Fibroblast of skin of scalp (primary cell): ENCODE data around the gene HSD17B11.
"Not testable (repeated sequence)": the region's sequence is repeated elsewhere in the genome, so short reads cannot be mapped to it uniquely, and the experiment has no call there.

Experiments used
- DNase-seq: peaks from one replicate; pipeline ENCODE4 v3.0.0-alpha.2; 2013

HSD17B11 gene

DNA sequence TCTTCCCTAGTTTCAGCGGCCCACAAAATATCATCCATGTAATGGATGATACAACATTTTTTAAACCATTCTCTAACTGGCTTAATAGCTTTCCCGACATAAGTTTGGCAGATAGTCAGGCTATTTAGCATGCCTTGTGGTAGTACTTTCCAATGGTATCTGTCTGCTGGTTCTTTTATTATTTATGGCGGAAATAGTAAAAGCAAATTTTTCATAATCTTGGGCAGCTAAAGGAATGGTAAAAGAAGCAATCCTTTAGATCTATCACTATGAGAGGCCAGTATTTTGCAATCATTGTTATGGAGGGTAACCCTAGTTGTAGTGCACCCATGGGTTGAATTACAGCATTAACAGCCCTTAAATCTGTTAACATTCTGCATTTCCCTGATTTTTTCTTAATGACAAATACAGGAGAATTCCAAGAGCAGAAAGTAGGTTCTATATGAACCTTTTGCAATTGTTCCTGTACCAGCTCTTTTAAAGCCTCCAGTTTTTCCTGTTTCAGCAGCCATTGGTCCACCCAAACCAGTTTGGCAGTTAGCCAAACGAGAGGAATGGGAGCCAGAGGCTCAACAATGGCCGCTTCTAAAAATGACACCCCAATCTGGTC is 14.3 kb upstream of the HSD17B11 start:
- DNase-seq = no peak

DNA sequence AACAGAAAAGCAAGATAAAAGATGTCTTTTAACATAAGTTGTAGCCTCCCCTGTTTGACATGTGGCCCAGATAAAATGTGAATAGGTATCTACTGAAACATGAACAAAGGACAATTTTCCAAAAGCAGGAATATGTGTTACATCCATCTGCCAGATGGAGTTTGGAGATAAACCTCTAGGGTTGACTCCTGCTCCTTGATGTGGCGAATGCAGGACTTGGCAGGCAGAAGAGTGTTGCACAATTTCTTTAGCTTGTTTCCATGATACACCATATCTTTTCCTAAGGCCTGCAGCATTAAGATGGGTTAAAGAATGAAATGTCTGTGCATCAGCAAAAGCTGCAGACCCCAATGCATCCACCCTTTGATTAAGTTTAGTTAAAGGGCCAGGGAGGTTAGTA is 12.7 kb upstream of the HSD17B11 start:
- not testable (repeated sequence) for DNase-seq

DNA sequence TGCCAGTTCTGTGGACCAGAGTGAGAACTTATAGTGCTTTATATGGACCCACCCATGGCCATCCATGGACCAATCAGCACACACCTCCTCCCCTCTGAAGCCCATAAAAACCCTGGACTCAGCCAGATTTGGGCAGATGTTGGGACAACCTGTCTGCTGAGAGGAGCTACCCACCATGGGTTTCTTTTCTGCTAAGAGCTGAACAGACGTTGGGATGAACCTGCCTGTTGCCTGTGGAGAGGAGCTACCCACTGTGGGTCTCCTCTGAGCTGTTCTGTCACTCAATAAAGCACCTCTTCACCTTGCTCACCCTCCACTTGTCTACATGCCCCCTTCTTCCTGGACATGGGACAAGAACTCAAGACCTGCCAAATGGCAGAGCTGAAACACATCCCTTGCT is 9.0 kb upstream of the HSD17B11 start:
- no peak for DNase-seq

- DNase-seq = no peak
Observed at GRCh38 chr4:87399148-87399547, 8.2 kb upstream of the HSD17B11 start.

DNA sequence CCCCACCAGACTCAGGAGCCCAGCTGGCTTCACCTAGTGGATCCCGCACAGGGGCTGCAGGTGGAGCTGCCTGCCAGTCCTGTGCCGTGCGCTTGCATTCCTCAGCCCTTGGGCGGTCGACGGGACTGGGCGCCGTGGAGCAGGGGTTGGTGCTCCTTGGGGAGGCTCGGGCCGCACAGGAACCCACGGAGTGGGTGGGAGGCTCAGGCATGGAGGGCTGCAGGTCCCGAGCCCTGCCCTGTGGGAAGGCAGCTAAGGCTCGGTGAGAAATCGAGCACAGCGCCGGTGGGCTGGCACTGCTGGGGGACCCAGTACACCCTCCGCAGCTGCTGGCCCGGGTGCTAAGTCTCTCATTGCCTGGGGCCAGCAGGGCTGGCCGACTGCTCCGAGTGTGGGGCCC is 4.9 kb upstream of the HSD17B11 start:
- not testable (repeated sequence) for DNase-seq

GRCh38 chr4:87395073-87395472 is 4.1 kb upstream of the HSD17B11 start:
- not testable (repeated sequence) for DNase-seq

DNA sequence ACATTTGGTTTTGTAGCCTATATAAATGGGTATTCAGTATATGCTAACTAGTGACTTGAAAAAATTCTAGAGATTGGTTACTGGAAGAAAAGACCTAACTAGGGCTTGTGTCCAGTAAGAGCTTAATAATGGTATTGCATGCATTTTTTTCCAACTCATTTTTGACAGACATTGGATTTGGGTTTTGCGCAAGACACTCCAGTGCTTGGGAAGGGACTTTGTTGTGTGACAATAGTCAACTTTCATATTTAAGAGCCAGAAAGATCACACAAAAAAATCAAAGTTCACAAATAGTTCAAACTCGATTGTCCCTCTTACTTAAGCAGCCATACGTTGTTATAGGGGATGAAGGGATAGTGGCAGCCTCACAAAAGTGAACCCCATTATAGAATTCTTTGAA is 1.2 kb upstream of the HSD17B11 start:
- no peak for DNase-seq

- DNase-seq = no peak
Observed at GRCh38 chr4:87391576-87392054, 627 bp upstream of the HSD17B11 start.

DNA sequence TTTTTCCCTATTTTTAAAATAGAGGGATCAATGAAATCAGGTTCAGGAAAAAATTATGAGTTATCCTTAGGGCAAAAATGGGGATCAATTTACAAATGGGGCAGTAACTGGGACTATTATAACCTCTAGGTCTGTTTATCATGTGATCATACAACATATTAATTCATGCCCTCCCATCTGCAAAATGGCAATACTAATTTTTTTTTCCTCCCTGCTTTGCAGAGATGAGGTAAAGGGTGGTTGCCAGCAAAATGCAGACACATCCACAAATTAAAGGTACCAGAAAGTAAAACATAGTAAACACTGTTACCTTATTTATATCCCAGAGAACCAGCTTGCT is 467 bp downstream of the HSD17B11 start:
- DNase-seq = no peak

DNA sequence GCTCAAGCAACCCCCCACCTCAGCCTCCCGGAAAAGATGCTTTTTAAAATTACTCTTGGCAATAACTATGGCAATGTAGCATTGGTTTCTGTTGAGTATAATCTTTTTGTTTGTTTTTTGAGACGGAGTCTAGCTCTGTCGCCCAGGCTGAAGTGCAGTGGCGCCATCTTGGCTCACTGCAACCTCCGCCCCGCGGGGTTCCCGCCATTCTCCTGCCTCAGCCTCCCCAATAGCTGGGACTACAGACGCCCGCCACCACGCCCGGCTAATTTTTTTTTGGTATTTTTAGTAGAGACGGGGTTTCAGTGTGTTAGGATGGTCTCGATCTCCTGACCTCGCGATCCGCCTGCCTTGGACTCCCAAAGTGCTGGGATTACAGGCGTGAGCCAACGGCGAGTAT is 933 bp downstream of the HSD17B11 start:
- not testable (repeated sequence) for DNase-seq

GRCh38 chr4:87388901-87389300 is 2.1 kb downstream of the HSD17B11 start:
- DNase-seq = no peak

GRCh38 chr4:87387237-87387636 is 3.8 kb downstream of the HSD17B11 start:
- no peak for DNase-seq

GRCh38 chr4:87384466-87385132 is 6.4 kb downstream of the HSD17B11 start:
- DNase-seq = not testable (repeated sequence)

GRCh38 chr4:87382931-87383330 is 8.1 kb downstream of the HSD17B11 start:
- no peak for DNase-seq

GRCh38 chr4:87382116-87382515 is 8.9 kb downstream of the HSD17B11 start:
- no peak for DNase-seq

- DNase-seq = no peak
Observed at GRCh38 chr4:87377816-87378215, 13.2 kb downstream of the HSD17B11 start.

DNA sequence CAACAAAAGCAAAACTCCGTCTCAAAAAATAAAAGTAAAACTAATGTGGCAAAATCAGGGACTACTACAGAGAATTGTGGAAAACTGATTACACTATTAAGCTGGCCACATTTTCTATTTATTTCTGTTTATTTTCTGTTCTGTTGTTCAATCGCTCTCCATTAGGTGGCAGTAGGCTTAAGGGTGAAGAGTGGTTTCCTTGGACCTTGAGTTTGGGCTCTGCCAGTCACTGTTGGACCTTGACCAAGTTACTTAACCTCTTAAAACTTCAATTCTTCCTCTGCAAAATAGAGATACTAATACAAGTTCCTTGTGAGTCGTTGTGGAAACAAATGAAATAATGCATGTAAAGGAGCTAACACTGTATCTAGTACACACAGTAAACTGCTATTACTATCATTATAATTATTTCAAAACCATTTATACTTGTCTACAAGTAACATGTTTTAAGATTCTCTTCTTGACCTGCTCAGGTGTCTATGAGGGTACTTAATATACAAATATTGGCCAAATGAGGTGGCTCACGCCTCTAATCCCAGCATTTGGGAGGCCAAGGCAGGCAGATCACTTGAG is 15.2 kb downstream of the HSD17B11 start:
- DNase-seq = peak; percentile 82

- no peak for DNase-seq
Observed at GRCh38 chr4:87370068-87370467, 20.9 kb downstream of the HSD17B11 start.

GRCh38 chr4:87366521-87367162 is 24.3 kb downstream of the HSD17B11 start:
- no peak for DNase-seq

DNA sequence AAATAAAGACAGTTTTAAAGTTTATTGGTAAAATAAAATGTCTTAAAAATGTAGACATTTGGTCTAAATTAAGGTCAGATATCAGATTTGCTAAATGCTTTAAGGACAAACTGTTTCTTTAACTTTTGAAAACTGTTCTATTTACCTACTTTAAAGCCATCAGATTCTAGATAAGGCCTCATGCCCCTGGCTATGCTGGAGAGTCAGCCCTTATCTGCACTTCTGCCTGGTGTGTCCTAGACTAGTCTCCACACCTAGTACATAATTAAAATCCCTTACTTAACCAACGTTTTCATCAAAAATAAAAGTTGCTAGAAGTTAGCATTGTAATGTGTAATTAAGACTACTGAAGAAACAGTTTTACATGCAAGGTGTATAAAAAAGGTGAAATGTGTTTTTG is 25.6 kb downstream of the HSD17B11 start:
- DNase-seq = no peak

- DNase-seq = peak; percentile 2
Observed at GRCh38 chr4:87363552-87363951, 27.4 kb downstream of the HSD17B11 start.

GRCh38 chr4:87360338-87360935 is 30.6 kb downstream of the HSD17B11 start:
- no peak for DNase-seq

GRCh38 chr4:87359258-87359657 is 31.7 kb downstream of the HSD17B11 start:
- no peak for DNase-seq
